ENCODE results near the gene GALNT9.

DNA sequence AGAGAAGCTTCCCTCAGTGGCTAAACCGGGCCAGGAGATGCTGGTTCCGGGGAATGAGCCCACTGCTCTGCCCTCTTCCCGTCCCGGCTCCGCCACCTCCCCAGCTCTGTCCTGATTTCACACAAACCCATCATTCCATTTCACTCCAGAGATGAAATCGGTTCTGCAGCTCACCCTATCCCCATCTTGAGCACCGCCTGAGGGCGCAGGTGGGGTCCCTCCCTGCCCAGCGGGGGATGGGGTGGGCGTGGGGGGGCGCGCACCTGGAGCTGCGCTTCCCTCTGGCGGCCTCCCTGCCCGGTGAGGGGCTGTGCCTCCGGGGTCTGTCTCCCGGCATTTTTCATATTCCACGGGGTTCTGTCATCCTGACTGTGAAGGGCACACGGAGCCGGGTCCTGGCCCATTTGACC is 140.5 kb downstream of the GALNT9 start:
- TF ChIP-seq SP1 (IDR thresholded peaks at IDR 0.05) (no peak), ARNT (IDR thresholded peaks at IDR 0.05) (no peak), PKNOX1 (IDR thresholded peaks at IDR 0.05) (no peak), FOXM1 (IDR thresholded peaks at IDR 0.05; ENCODE audit: borderline replicate concordance) (no peak), SUZ12 (IDR thresholded peaks at IDR 0.05) (no peak), HDGF (IDR thresholded peaks at IDR 0.05; ENCODE audit: borderline replicate concordance) (no peak), FOXK2 (IDR thresholded peaks at IDR 0.05) (no peak)

Data from HEK293T (cell line).